Measurements from ENCODE around the gene DHX35.

The DHX35 gene

GRCh38 chr20:38962044-38962927 is at the start of gene DHX35:
DHX35 (plus strand) TSS chr20:38962344; CDS start chr20:38962368, 24 bp downstream.
- peak within 1 kb of the TSS; percentile 99 for H3K27ac Mint-ChIP-seq
- peaks cover 34% of the 10 kb centered on the region for H3K4me1 Mint-ChIP-seq (ENCODE audit: low read depth)
- no peaks in the 10 kb centered on the region for H3K27me3 Mint-ChIP-seq
- peak within 1 kb of the TSS; percentile 91 for H3K4me3 Mint-ChIP-seq
- H3K9me3 Mint-ChIP-seq: no peaks in the 10 kb centered on the region
- DNase-seq: peak; percentile 99
- H3K36me3 Mint-ChIP-seq (ENCODE audit: low read depth): peaks cover 46% of the 10 kb centered on the region

- Mint-ChIP-seq H3K27ac (peak overlapping the region; percentile 57), H3K4me1 (ENCODE audit: low read depth) (no peaks in the 10 kb centered on the region), H3K4me3 (no peak overlapping the region), H3K36me3 (ENCODE audit: low read depth) (peaks cover 89% of the 10 kb centered on the region), H3K9me3 (no peaks in the 10 kb centered on the region), H3K27me3 (no peaks in the 10 kb centered on the region)
- no peak for DNase-seq
Measured at GRCh38 chr20:38915355-38915754, 46.8 kb upstream of the DHX35 start.

- DNase-seq: no peak
- Mint-ChIP-seq H3K4me3 (no peak overlapping the region), H3K27ac (peak overlapping the region; percentile 53), H3K4me1 (ENCODE audit: low read depth) (no peaks in the 10 kb centered on the region), H3K9me3 (no peaks in the 10 kb centered on the region), H3K27me3 (no peaks in the 10 kb centered on the region), H3K36me3 (ENCODE audit: low read depth) (peaks cover 95% of the 10 kb centered on the region)
Measured at GRCh38 chr20:38917657-38918056, 44.5 kb upstream of the DHX35 start.

- Mint-ChIP-seq H3K27me3 (no peaks in the 10 kb centered on the region), H3K36me3 (ENCODE audit: low read depth) (peaks cover 93% of the 10 kb centered on the region), H3K4me1 (ENCODE audit: low read depth) (no peaks in the 10 kb centered on the region), H3K9me3 (no peaks in the 10 kb centered on the region), H3K4me3 (no peak overlapping the region), H3K27ac (peak overlapping the region; percentile 61)
- DNase-seq: no peak
Measured at GRCh38 chr20:38918172-38918571, 44.0 kb upstream of the DHX35 start.

- H3K27ac Mint-ChIP-seq: peak overlapping the region; percentile 50
- H3K4me3 Mint-ChIP-seq: no peak overlapping the region
- no peaks in the 10 kb centered on the region for H3K9me3 Mint-ChIP-seq
- no peaks in the 10 kb centered on the region for H3K27me3 Mint-ChIP-seq
- H3K4me1 Mint-ChIP-seq (ENCODE audit: low read depth): no peaks in the 10 kb centered on the region
- no peak for DNase-seq
- H3K36me3 Mint-ChIP-seq (ENCODE audit: low read depth): peaks cover 82% of the 10 kb centered on the region
Measured at GRCh38 chr20:38919683-38920082, 42.5 kb upstream of the DHX35 start.

GRCh38 chr20:38920411-38920810 is 41.7 kb upstream of the DHX35 start:
- Mint-ChIP-seq H3K4me3 (no peak overlapping the region), H3K27me3 (no peaks in the 10 kb centered on the region), H3K4me1 (ENCODE audit: low read depth) (no peaks in the 10 kb centered on the region), H3K9me3 (no peaks in the 10 kb centered on the region), H3K27ac (peak overlapping the region; percentile 1), H3K36me3 (ENCODE audit: low read depth) (peaks cover 75% of the 10 kb centered on the region)
- DNase-seq: no peak

- H3K9me3 Mint-ChIP-seq: no peaks in the 10 kb centered on the region
- H3K4me3 Mint-ChIP-seq: no peak overlapping the region
- H3K36me3 Mint-ChIP-seq (ENCODE audit: low read depth): peaks cover 70% of the 10 kb centered on the region
- peak overlapping the region; percentile 1 for H3K27ac Mint-ChIP-seq
- no peak for DNase-seq
- H3K27me3 Mint-ChIP-seq: no peaks in the 10 kb centered on the region
- peaks cover 4% of the 10 kb centered on the region for H3K4me1 Mint-ChIP-seq (ENCODE audit: low read depth)
Measured at GRCh38 chr20:38920851-38921250, 41.3 kb upstream of the DHX35 start.

- peaks cover 20% of the 10 kb centered on the region for H3K4me1 Mint-ChIP-seq (ENCODE audit: low read depth)
- no peak overlapping the region for H3K4me3 Mint-ChIP-seq
- H3K9me3 Mint-ChIP-seq: no peaks in the 10 kb centered on the region
- peak overlapping the region; percentile 66 for H3K27ac Mint-ChIP-seq
- DNase-seq: peak; percentile 24
- peaks cover 55% of the 10 kb centered on the region for H3K36me3 Mint-ChIP-seq (ENCODE audit: low read depth)
- no peaks in the 10 kb centered on the region for H3K27me3 Mint-ChIP-seq
Measured at GRCh38 chr20:38924718-38925117, 37.4 kb upstream of the DHX35 start.

- H3K4me1 Mint-ChIP-seq (ENCODE audit: low read depth): peaks cover 24% of the 10 kb centered on the region
- peak within 1 kb of the TSS; percentile 84 for H3K4me3 Mint-ChIP-seq
- peak within 1 kb of the TSS; percentile 79 for H3K27ac Mint-ChIP-seq
Measured at GRCh38 chr20:38926142-38926933, 35.8 kb upstream of the DHX35 start, which contains the start of gene FAM83D. FAM83D (plus strand) TSS chr20:38926417; CDS start chr20:38926443, 26 bp downstream.

GRCh38 chr20:38926934-38927616 is 35.1 kb upstream of the DHX35 start:
- H3K27ac Mint-ChIP-seq: peak overlapping the region; percentile 79

More at GRCh38 chr20:38926142-38926933, 35.8 kb upstream of the DHX35 start, which contains the start of gene FAM83D:
- peak; percentile 96 for DNase-seq
- Mint-ChIP-seq H3K9me3 (no peaks in the 10 kb centered on the region), H3K27me3 (no peaks in the 10 kb centered on the region), H3K36me3 (ENCODE audit: low read depth) (peaks cover 40% of the 10 kb centered on the region)

GRCh38 chr20:38927902-38928578 is 34.1 kb upstream of the DHX35 start:
- Mint-ChIP-seq H3K4me1 (ENCODE audit: low read depth) (peaks cover 24% of the 10 kb centered on the region), H3K27ac (peak overlapping the region; percentile 1)
- peak; percentile 28 for DNase-seq

More at GRCh38 chr20:38926934-38927616, 35.1 kb upstream of the DHX35 start:
- DNase-seq: no peak
- Mint-ChIP-seq H3K4me3 (peak overlapping the region; percentile 84), H3K4me1 (ENCODE audit: low read depth) (peaks cover 24% of the 10 kb centered on the region), H3K9me3 (no peaks in the 10 kb centered on the region), H3K27me3 (no peaks in the 10 kb centered on the region), H3K36me3 (ENCODE audit: low read depth) (peaks cover 33% of the 10 kb centered on the region)

GRCh38 chr20:38930242-38930569 is 31.9 kb upstream of the DHX35 start:
- Mint-ChIP-seq H3K36me3 (ENCODE audit: low read depth) (peaks cover 21% of the 10 kb centered on the region), H3K27ac (no peak overlapping the region), H3K27me3 (no peaks in the 10 kb centered on the region), H3K4me1 (ENCODE audit: low read depth) (peaks cover 24% of the 10 kb centered on the region), H3K9me3 (no peaks in the 10 kb centered on the region), H3K4me3 (no peak overlapping the region)
- DNase-seq: no peak

More at GRCh38 chr20:38927902-38928578, 34.1 kb upstream of the DHX35 start:
- Mint-ChIP-seq H3K36me3 (ENCODE audit: low read depth) (peaks cover 24% of the 10 kb centered on the region), H3K4me3 (peak overlapping the region; percentile 84), H3K9me3 (no peaks in the 10 kb centered on the region), H3K27me3 (no peaks in the 10 kb centered on the region)

- H3K27me3 Mint-ChIP-seq: no peaks in the 10 kb centered on the region
- no peak overlapping the region for H3K4me3 Mint-ChIP-seq
- H3K36me3 Mint-ChIP-seq (ENCODE audit: low read depth): peaks cover 18% of the 10 kb centered on the region
- H3K4me1 Mint-ChIP-seq (ENCODE audit: low read depth): peaks cover 19% of the 10 kb centered on the region
- DNase-seq: no peak
- H3K9me3 Mint-ChIP-seq: no peaks in the 10 kb centered on the region
- no peak overlapping the region for H3K27ac Mint-ChIP-seq
Measured at GRCh38 chr20:38931984-38932383, 30.2 kb upstream of the DHX35 start.

Measured in activated T-cell treated with anti-CD3 and anti-CD28 coated beads, Interleukin-2, amount 50 U/mL, for 24 hours (primary cell).